Neural progenitor cell (in vitro differentiated cells): ENCODE measurements around the gene RPS6KA2.

Experiments
- EZH2phosphoT487 ChIP-seq: fragments of 200-600 bp; sonication (generic); IDR thresholded peaks from 2 replicates; pipeline ENCODE4 v1.6.1; 2017; ENCODE audit warnings: antibody characterized with exemption
- TF ChIP-seq, protein P1 (sequence below): fragments of 200-600 bp; sonication (generic); IDR thresholded peaks from 2 replicates; pipeline ENCODE4 v1.5.1; 2017; ENCODE audit warnings: antibody characterized with exemption, mild to moderate bottlenecking

DNA sequence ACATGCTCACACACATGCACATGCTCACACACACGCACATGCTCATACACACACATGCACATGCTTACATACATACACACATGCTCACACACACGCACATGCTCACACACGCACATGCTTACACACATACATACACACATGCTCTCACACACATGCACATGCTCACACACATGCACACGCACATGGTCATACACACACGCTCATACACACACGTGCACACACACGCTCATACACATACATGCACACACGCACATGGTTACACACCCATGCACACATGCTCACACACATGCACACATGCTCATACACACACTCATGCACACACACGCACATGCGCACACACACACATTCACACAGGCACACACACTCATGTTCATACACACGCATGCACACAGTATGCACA, 20.8 kb upstream of the RPS6KA2 start:
- TF ChIP-seq EZH2phosphoT487: no peak
- TF ChIP-seq, protein P1, sequence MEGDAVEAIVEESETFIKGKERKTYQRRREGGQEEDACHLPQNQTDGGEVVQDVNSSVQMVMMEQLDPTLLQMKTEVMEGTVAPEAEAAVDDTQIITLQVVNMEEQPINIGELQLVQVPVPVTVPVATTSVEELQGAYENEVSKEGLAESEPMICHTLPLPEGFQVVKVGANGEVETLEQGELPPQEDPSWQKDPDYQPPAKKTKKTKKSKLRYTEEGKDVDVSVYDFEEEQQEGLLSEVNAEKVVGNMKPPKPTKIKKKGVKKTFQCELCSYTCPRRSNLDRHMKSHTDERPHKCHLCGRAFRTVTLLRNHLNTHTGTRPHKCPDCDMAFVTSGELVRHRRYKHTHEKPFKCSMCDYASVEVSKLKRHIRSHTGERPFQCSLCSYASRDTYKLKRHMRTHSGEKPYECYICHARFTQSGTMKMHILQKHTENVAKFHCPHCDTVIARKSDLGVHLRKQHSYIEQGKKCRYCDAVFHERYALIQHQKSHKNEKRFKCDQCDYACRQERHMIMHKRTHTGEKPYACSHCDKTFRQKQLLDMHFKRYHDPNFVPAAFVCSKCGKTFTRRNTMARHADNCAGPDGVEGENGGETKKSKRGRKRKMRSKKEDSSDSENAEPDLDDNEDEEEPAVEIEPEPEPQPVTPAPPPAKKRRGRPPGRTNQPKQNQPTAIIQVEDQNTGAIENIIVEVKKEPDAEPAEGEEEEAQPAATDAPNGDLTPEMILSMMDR: no peak
